Measurements from ENCODE around the gene ANKAR.

ANKAR gene

GRCh38 chr2:189631849-189632248 lies 42.6 kb upstream of the ANKAR start:
- H3K4me1 ChIP-seq, result no peaks in the 10 kb centered on the region
- H3K9me3 ChIP-seq, result no peaks in the 10 kb centered on the region
- no peak for TF ChIP-seq CTCF (IDR thresholded peaks at IDR 0.05; ENCODE audit: low read depth, low read length)
- DNase-seq, result no peak
- H3K36me3 ChIP-seq, result no peaks in the 10 kb centered on the region
- H3K4me3 ChIP-seq (ENCODE audit: low read depth, low read length), result no peak overlapping the region
- no peaks in the 10 kb centered on the region for H3K27me3 ChIP-seq

- Histone ChIP-seq H3K4me3 (ENCODE audit: low read depth, low read length) (no peak overlapping the region), H3K9me3 (no peaks in the 10 kb centered on the region), H3K27me3 (no peaks in the 10 kb centered on the region), H3K36me3 (no peaks in the 10 kb centered on the region), H3K4me1 (no peaks in the 10 kb centered on the region)
- peak; percentile 53 for TF ChIP-seq CTCF (IDR thresholded peaks at IDR 0.05; ENCODE audit: low read depth, low read length)
- DNase-seq, result no peak
Observed at GRCh38 chr2:189633392-189633811, 41.1 kb upstream of the ANKAR start.

- Histone ChIP-seq H3K27me3 (no peaks in the 10 kb centered on the region), H3K36me3 (no peaks in the 10 kb centered on the region), H3K4me1 (no peaks in the 10 kb centered on the region), H3K4me3 (ENCODE audit: low read depth, low read length) (no peak overlapping the region), H3K9me3 (no peaks in the 10 kb centered on the region)
- no peak for DNase-seq
- TF ChIP-seq CTCF (IDR thresholded peaks at IDR 0.05; ENCODE audit: low read depth, low read length), result no peak
Observed at GRCh38 chr2:189635353-189635752, 39.1 kb upstream of the ANKAR start.

- Histone ChIP-seq H3K9me3 (no peaks in the 10 kb centered on the region), H3K4me3 (ENCODE audit: low read depth, low read length) (no peak overlapping the region), H3K36me3 (no peaks in the 10 kb centered on the region), H3K27me3 (no peaks in the 10 kb centered on the region), H3K4me1 (no peaks in the 10 kb centered on the region)
- no peak for DNase-seq
- no peak for TF ChIP-seq CTCF (IDR thresholded peaks at IDR 0.05; ENCODE audit: low read depth, low read length)
Observed at GRCh38 chr2:189638301-189639006, 36.0 kb upstream of the ANKAR start.

GRCh38 chr2:189639007-189639609 lies 35.4 kb upstream of the ANKAR start:
- Histone ChIP-seq H3K4me3 (ENCODE audit: low read depth, low read length) (no peak overlapping the region), H3K27me3 (no peaks in the 10 kb centered on the region), H3K36me3 (no peaks in the 10 kb centered on the region), H3K9me3 (no peaks in the 10 kb centered on the region), H3K4me1 (no peaks in the 10 kb centered on the region)
- DNase-seq, result no peak
- no peak for TF ChIP-seq CTCF (IDR thresholded peaks at IDR 0.05; ENCODE audit: low read depth, low read length)

- H3K4me3 ChIP-seq (ENCODE audit: low read depth, low read length), result no peak overlapping the region
- DNase-seq, result no peak
- H3K27me3 ChIP-seq, result no peaks in the 10 kb centered on the region
- H3K36me3 ChIP-seq, result no peaks in the 10 kb centered on the region
- no peaks in the 10 kb centered on the region for H3K4me1 ChIP-seq
- no peaks in the 10 kb centered on the region for H3K9me3 ChIP-seq
- no peak for TF ChIP-seq CTCF (IDR thresholded peaks at IDR 0.05; ENCODE audit: low read depth, low read length)
Observed at GRCh38 chr2:189641002-189641401, 33.5 kb upstream of the ANKAR start.
